Spinal cord (tissue), 10 donors: ENCODE data around the gene CMSS1. TPM values are rescaled to one million over a fixed set of nuclear protein-coding genes. Genes with fewer than 3 reads are reported as not detected.
"Not testable (repeated sequence)": the region's sequence is repeated elsewhere in the genome, so short reads cannot be mapped to it uniquely, and the experiment has no call there.

Experiments used
- DNase-seq, 6 donors: peaks; one replicate each; pipeline versions ENCODE4 v3.0.0 to v3.0.0-alpha.2; 2013 to 2015; ENCODE audit warnings: low spot score in 6 of 6, low read depth in 4 of 6
- H3K27ac ChIP-seq: one replicate; pipeline ENCODE4 v1.5.1; 2013; ENCODE audit warnings: low read depth, low read length, control low read depth
- H3K27me3 ChIP-seq: one replicate; pipeline ENCODE4 v1.6.1; 2013; ENCODE audit warnings: low read length; ENCODE audit not compliant: control insufficient read depth, insufficient read depth
- H3K36me3 ChIP-seq: one replicate; pipeline ENCODE4 v1.6.1; 2013; ENCODE audit warnings: low read length; ENCODE audit not compliant: control insufficient read depth, insufficient read depth
- H3K4me1 ChIP-seq: one replicate; pipeline ENCODE4 v1.6.1; 2013; ENCODE audit warnings: low read length; ENCODE audit not compliant: control insufficient read depth, insufficient read depth
- H3K4me3 ChIP-seq: one replicate; pipeline ENCODE4 v1.5.1; 2013; ENCODE audit warnings: low read depth, low read length, control low read depth
- H3K9me3 ChIP-seq: one replicate; pipeline ENCODE4 v1.6.1; 2013; ENCODE audit warnings: low read length; ENCODE audit not compliant: control insufficient read depth, insufficient read depth
- WGBS: methylation state at CpG from one replicate; pipeline ENCODE4 v1.1.5; 2013; ENCODE audit warnings: missing lambda C conversion rate; ENCODE audit not compliant: insufficient coverage; 5-methylcytosine and 5-hydroxymethylcytosine counted together
- polyA plus RNA-seq, 2 donors: library from polyadenylated mRNA; unstranded; fragments of 120-200 nt; gene quantifications; one replicate each; pipeline ENCODE4 v1.2.1, GENCODE V29; 2013; ENCODE audit not compliant: insufficient read length in 2 of 2
- total RNA-seq, 2 donors: library from RNA; depleted of rRNA in 1 of 2; stranded (reverse); fragments of 120-200 nt in 1 of 2; fragments of >200 nt in 1 of 2; gene quantifications; one replicate each; pipeline versions ENCODE4 v1.2.3 to v1.2.4, GENCODE V29; 2013 to 2014
- donor health status: healthy.

Gene CMSS1
- total and polyA plus RNA-seq, 4 donors, result 19.9 to 50.4 (median 36.3) TPM

DNA sequence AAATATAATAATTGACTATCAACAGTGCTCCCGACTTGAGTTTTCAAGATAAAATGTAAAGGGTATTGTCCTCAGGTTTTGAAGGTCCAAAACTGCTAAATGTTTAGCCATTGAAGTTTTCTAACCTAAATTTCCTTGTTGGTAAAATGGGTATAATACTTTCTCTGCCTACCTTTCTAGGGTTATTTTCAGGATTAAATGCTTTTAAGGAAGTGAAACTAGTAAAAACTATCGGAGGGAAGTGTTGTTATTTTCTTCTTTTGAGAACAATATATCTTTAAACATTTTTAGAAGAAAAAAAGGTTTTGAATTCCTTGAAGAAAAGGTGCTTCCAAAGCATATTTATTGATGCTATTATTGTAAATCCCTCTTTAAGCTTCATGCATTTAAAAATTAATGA lies 229.3 kb downstream of the CMSS1 start:
- no peak for DNase-seq
- H3K27ac ChIP-seq, result no peak overlapping the region
- no peaks in the 10 kb centered on the region for H3K27me3 ChIP-seq
- no peaks in the 10 kb centered on the region for H3K36me3 ChIP-seq
- H3K9me3 ChIP-seq, result no peaks in the 10 kb centered on the region
- no peaks in the 10 kb centered on the region for H3K4me1 ChIP-seq
- H3K4me3 ChIP-seq, result no peak overlapping the region
- WGBS, result no CpG with 5 or more reads among the region's 2 CpGs

DNA sequence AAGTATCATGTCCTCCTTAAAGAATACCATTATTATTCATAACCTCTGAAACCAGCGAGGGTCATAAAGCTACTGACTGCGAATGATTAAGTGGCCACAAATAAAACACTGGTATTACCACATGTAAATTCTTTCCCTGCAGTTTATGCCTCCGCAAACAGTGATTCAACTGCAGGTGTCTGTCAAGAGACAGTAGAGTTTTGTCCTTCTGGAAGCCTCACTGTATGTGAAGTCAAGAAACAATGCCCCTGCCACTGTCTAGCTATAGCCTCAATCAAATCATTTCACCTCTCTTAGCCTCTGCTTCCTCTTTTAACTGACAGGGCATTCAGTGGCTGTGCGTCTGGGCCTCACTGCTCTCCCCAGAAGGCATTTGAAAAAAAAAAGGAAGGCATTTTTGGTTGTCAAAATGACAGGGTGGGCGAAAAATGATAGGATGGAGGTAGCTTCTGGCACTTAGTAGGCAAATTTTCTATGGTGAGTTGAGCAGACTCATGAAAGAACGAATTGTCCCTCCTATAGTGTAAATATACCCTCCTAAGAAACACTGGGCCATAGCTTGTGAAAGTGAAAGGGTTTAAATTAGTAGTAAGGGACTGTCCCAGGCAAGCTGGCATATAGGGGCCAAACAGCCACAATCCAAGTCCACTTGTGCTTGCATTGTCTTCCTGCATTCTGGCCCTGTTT lies 229.9 kb downstream of the CMSS1 start:
- DNase-seq, result peak in 1 of 6 donors; percentile 7
- 38% methylated on average over 2 of the region's 6 CpGs for WGBS
- no peak overlapping the region for H3K4me3 ChIP-seq
- no peaks in the 10 kb centered on the region for H3K36me3 ChIP-seq
- no peaks in the 10 kb centered on the region for H3K27me3 ChIP-seq
- H3K27ac ChIP-seq, result peak overlapping the region; percentile 25
- no peaks in the 10 kb centered on the region for H3K4me1 ChIP-seq
- no peaks in the 10 kb centered on the region for H3K9me3 ChIP-seq

DNA sequence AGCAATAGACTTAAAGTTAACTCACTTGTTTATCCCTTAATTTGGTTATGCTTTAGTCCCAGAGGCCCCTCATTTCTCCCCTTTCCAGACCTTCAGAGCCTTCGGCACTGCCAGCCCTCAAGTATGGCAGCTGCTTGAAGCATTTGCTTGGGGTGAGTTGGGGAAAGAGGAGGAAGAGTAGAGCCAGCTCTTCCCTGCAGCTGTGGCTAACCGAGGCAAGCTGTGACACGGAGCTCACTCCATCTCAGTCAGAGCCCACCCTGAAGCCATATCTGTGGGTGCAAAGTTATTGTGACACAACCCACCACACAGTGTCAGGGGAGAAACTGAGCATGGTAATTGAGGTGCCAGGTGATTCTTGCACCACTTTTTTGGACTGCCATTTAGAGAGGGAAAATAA lies 230.6 kb downstream of the CMSS1 start:
- Histone ChIP-seq H3K4me1 (no peaks in the 10 kb centered on the region), H3K27ac (peak overlapping the region; percentile 25), H3K9me3 (no peaks in the 10 kb centered on the region), H3K27me3 (no peaks in the 10 kb centered on the region), H3K36me3 (no peaks in the 10 kb centered on the region), H3K4me3 (no peak overlapping the region)
- WGBS, result no CpG with 5 or more reads among the region's 3 CpGs
- no peak for DNase-seq

- not testable (repeated sequence) for H3K4me3 ChIP-seq, H3K9me3 ChIP-seq, H3K27me3 ChIP-seq, H3K36me3 ChIP-seq, DNase-seq, H3K27ac ChIP-seq, H3K4me1 ChIP-seq
- no CpG with 5 or more reads among the region's 3 CpGs for WGBS
These were observed 233.9 kb downstream of the CMSS1 start for GRCh38 chr3:100051513-100051912.

- WGBS, result 100% methylated on average over 3 of the region's 6 CpGs
- H3K4me3 ChIP-seq, result no peak overlapping the region
- no peak for DNase-seq
These were observed 236.4 kb downstream of the CMSS1 start for GRCh38 chr3:100053951-100054620.

DNA sequence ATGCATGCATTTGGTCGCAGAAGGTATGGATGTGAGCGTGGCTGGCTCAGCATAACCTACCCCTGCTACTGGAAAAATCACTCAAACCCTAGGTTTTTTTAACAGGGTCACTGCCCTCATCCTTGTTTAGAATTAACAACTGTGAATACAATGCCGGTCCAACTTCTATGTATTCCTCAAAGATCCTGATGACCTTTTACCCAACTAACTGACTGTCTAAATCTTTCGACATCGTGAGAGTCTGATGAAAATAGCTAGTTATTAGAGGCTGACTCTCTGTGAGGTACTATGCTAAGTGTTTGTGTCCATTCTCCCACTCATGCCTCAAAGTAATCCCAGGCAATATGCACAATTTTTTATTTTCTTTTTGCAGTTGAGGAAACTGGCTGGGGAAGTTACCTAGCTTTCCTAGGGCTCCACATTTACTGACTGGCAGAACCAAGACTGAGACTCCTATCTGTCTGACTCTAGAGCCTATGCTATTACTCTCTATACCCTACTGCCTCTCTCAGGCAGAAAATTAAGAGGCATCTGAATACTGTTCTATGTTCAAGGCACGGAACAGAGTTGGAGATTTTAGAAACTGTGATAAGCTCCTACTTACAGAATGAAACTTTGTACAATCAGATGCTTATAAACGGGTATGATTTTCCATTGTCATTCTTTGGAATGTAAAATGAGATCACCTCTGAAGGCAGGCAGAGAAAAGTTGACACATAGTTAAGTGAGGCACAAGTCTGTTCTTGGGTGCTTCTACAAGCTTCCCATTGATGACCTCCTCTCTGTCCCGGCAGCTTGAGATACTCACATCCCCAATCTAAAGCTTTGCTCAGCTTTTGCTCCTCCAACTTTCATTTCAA lies 240.3 kb downstream of the CMSS1 start:
- Histone ChIP-seq H3K27ac (no peak overlapping the region), H3K27me3 (no peaks in the 10 kb centered on the region), H3K36me3 (no peaks in the 10 kb centered on the region), H3K4me3 (no peak overlapping the region), H3K4me1 (no peaks in the 10 kb centered on the region), H3K9me3 (no peaks in the 10 kb centered on the region)
- 92% methylated on average over 3 of the region's 8 CpGs for WGBS
- no peak for DNase-seq

More at GRCh38 chr3:100053951-100054620, 236.4 kb downstream of the CMSS1 start:
- Histone ChIP-seq H3K36me3 (no peaks in the 10 kb centered on the region), H3K27me3 (no peaks in the 10 kb centered on the region), H3K27ac (no peak overlapping the region), H3K4me1 (no peaks in the 10 kb centered on the region), H3K9me3 (no peaks in the 10 kb centered on the region)

- no peak for DNase-seq
- Histone ChIP-seq H3K9me3 (no peaks in the 10 kb centered on the region), H3K36me3 (no peaks in the 10 kb centered on the region), H3K4me1 (no peaks in the 10 kb centered on the region), H3K27ac (no peak overlapping the region), H3K27me3 (no peaks in the 10 kb centered on the region), H3K4me3 (no peak overlapping the region)
- 100% methylated on average over 2 of the region's 3 CpGs for WGBS
These were observed 241.8 kb downstream of the CMSS1 start for GRCh38 chr3:100059472-100059871.

DNA sequence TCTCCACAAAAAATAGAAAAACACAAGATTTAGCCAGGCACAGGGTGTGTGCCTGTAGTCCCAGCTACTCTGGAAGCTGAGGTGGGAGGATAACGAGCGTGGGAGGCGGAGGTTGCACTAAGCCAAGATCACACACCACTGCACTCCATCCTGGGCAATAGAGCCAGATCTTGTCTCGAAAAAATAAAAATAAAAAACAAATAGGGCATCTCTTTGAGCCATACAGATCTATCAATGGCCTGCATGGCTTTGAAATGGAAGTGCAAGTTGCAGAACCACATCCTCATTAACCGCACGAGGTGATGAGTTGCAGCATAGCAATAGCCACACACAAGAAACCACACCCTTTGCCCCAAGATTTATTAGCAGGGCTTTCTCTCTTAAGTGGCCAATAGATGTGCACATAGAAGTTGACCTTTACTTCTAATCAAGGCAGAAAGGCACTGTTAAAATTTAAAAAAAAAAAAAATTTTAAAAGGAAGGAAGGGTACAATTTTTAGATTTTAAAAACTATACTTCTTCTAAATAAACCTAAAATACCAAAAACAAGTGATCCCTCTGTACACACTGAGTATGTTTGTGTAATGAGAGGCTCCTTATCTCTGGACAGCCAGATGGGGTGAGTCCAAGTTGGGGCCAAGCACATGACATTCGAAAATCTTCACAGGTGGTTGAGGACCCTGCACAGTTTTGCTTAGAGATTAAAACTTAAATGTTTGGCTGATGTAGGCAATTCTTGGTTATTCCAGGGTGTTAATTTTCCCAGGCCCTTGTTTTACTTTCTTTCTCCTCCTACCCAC lies 243.2 kb downstream of the CMSS1 start:
- H3K4me1 ChIP-seq, result no peaks in the 10 kb centered on the region
- no peaks in the 10 kb centered on the region for H3K36me3 ChIP-seq
- H3K27ac ChIP-seq, result no peak overlapping the region
- WGBS, result no CpG with 5 or more reads among the region's 7 CpGs
- H3K27me3 ChIP-seq, result no peaks in the 10 kb centered on the region
- H3K4me3 ChIP-seq, result no peak overlapping the region
- no peak for DNase-seq
- H3K9me3 ChIP-seq, result no peaks in the 10 kb centered on the region

- Histone ChIP-seq H3K36me3 (no peaks in the 10 kb centered on the region), H3K27ac (no peak overlapping the region), H3K4me3 (no peak overlapping the region), H3K9me3 (no peaks in the 10 kb centered on the region), H3K4me1 (no peaks in the 10 kb centered on the region), H3K27me3 (no peaks in the 10 kb centered on the region)
- DNase-seq, result no peak
- WGBS, result 100% methylated on average over 2 of the region's 4 CpGs
These were observed 245.0 kb downstream of the CMSS1 start for GRCh38 chr3:100062665-100063064.
